OCI-LY7 (cell line): ENCODE results near the gene FLOT2. TPM values are rescaled to one million over a fixed set of nuclear protein-coding genes. Genes with fewer than 3 reads are reported as not detected.

ENCODE experiments used
- BruUV-seq: library from RNA; stranded (reverse); fragments of 400-500 nt; replicated peaks from 2 replicates; lab custom pipeline; 2021; lab: Mats Ljungman, UMichigan
- CTCF ChIA-PET: fragments of 300-600 bp; sonication (Branson Sonifier 250); formaldehyde crosslinking; loops from one replicate; lab custom pipeline; 2022; ENCODE audit warnings: antibody characterized with exemption; ENCODE audit not compliant: unreplicated experiment; lab: Charles Lee
- POLR2A ChIA-PET: fragments of 300-600 bp; sonication (Branson Sonifier 250); formaldehyde crosslinking; loops from one replicate; lab custom pipeline; 2022; ENCODE audit warnings: antibody characterized with exemption; lab: Charles Lee
- DNase-seq: peaks from one replicate; pipeline ENCODE4 v3.0.0-alpha.2; 2015; ENCODE audit warnings: low spot score
- H2AFZ ChIP-seq: fragments of 200-600 bp; sonication (generic), shearing (Covaris generic); 2 replicates; pipeline ENCODE4 v1.6.1; 2014; ENCODE audit warnings: mild to moderate bottlenecking, antibody characterized with exemption, low read length, moderate library complexity
- H3K27ac ChIP-seq: fragments of 200-600 bp; sonication (generic); 2 replicates; pipeline ENCODE4 v1.5.1; 2014; ENCODE audit warnings: mixed run types, low read depth, mild to moderate bottlenecking, moderate library complexity, low read length, inconsistent platforms; ENCODE audit not compliant: poor library complexity, severe bottlenecking
- H3K36me3 ChIP-seq: fragments of 200-600 bp; sonication (generic); 2 replicates; pipeline ENCODE4 v1.6.1; 2014; ENCODE audit warnings: mild to moderate bottlenecking, antibody characterized with exemption, low read length, moderate library complexity, mixed read lengths; ENCODE audit not compliant: insufficient read depth
- H3K4me1 ChIP-seq: fragments of 200-600 bp; sonication (generic); 2 replicates; pipeline ENCODE4 v1.5.1; 2014; ENCODE audit warnings: mild to moderate bottlenecking, low read length; ENCODE audit not compliant: insufficient read depth, poor library complexity, severe bottlenecking
- H3K4me2 ChIP-seq: fragments of 200-600 bp; sonication (generic); 2 replicates; pipeline ENCODE4 v1.6.1; 2014; ENCODE audit warnings: mild to moderate bottlenecking, low read length
- H3K4me3 ChIP-seq: fragments of 200-600 bp; sonication (generic); 2 replicates; pipeline ENCODE4 v1.5.1; 2014; ENCODE audit warnings: mild to moderate bottlenecking, low read depth, low read length; ENCODE audit not compliant: poor library complexity, severe bottlenecking
- H3K79me2 ChIP-seq: fragments of 200-600 bp; sonication (generic); 2 replicates; pipeline ENCODE4 v1.6.1; 2016; ENCODE audit warnings: low read depth, mild to moderate bottlenecking, low read length, moderate library complexity, mixed read lengths; ENCODE audit not compliant: insufficient read depth
- H3K9me2 ChIP-seq: fragments of 200-600 bp; sonication (generic); 2 replicates; pipeline ENCODE4 v1.6.1; 2016; ENCODE audit warnings: mild to moderate bottlenecking, low read length, mixed read lengths; ENCODE audit not compliant: insufficient read depth
- H3K9me3 ChIP-seq: fragments of 200-600 bp; sonication (generic); 2 replicates; pipeline ENCODE4 v1.6.1; 2014; ENCODE audit warnings: mild to moderate bottlenecking, mixed run types, low read length, mixed read lengths
- H4K20me1 ChIP-seq: fragments of 200-600 bp; sonication (generic); 2 replicates; pipeline ENCODE4 v1.6.1; 2014; ENCODE audit warnings: mild to moderate bottlenecking, antibody characterized with exemption, low read length, moderate library complexity, mixed read lengths; ENCODE audit not compliant: insufficient read depth
- CTCF ChIP-seq: fragments of 200-600 bp; sonication (generic); conservative IDR thresholded peaks from 2 replicates; pipeline ENCODE4 v1.5.1; 2014; ENCODE audit warnings: mild to moderate bottlenecking, antibody characterized with exemption, low read length, moderate library complexity, mixed read lengths
- EZH2phosphoT487 ChIP-seq: fragments of 200-600 bp; sonication (generic); IDR thresholded peaks from 2 replicates; pipeline ENCODE4 v1.6.1; 2018; ENCODE audit warnings: low read depth, borderline replicate concordance, mild to moderate bottlenecking, mixed run types, antibody characterized with exemption, low read length, moderate library complexity, mixed read lengths
- intact Hi-C: fragments of 100-400 bp; cut with micrococcal nuclease; formaldehyde crosslinking; loops from one replicate; pipeline ENCODE4 v1.10.0; 2022; ENCODE audit not compliant: unreplicated experiment
- total RNA-seq, 2 experiments: library from RNA; depleted of rRNA in 1 of 2; stranded (reverse); fragments of >200 nt in 1 of 2; shearing (Covaris generic) in 1 of 2; gene quantifications; 2 replicates each; pipeline ENCODE4 v1.2.3, GENCODE V29; 2014 to 2022

FLOT2 gene
- total RNA-seq, 2 experiments from 2014 or later, result 46.5 to 122 TPM

GRCh38 chr17:28938552-28938951 lies 41.0 kb upstream of the FLOT2 start:
- peaks cover 15% of the 10 kb centered on the region for H4K20me1 ChIP-seq
- intact Hi-C loops, result no loop called here
- H3K4me3 ChIP-seq, result no peak overlapping the region
- BruUV-seq, result no TSS peak
- no peak overlapping the region for H2AFZ ChIP-seq
- ChIA-PET CTCF (no interaction called here), POLR2A (no interaction called here)
- peaks cover 5% of the 10 kb centered on the region for H3K4me1 ChIP-seq
- no peak overlapping the region for H3K4me2 ChIP-seq
- no peaks in the 10 kb centered on the region for H3K9me2 ChIP-seq
- no peaks in the 10 kb centered on the region for H3K9me3 ChIP-seq
- H3K27ac ChIP-seq, result no peak overlapping the region
- peaks cover 91% of the 10 kb centered on the region for H3K36me3 ChIP-seq
- no peak for TF ChIP-seq CTCF
- no peak for TF ChIP-seq EZH2phosphoT487
- DNase-seq, result no peak
- H3K79me2 ChIP-seq, result peaks cover 89% of the 10 kb centered on the region

GRCh38 chr17:28937044-28937729 lies 39.7 kb upstream of the FLOT2 start:
- H2AFZ ChIP-seq, result no peak overlapping the region
- BruUV-seq, result no TSS peak
- H3K79me2 ChIP-seq, result peaks cover 86% of the 10 kb centered on the region
- peaks cover 15% of the 10 kb centered on the region for H4K20me1 ChIP-seq
- H3K9me2 ChIP-seq, result no peaks in the 10 kb centered on the region
- no peaks in the 10 kb centered on the region for H3K9me3 ChIP-seq
- intact Hi-C loops, result no loop called here
- peaks cover 5% of the 10 kb centered on the region for H3K4me1 ChIP-seq
- H3K36me3 ChIP-seq, result peaks cover 94% of the 10 kb centered on the region
- CTCF ChIA-PET, result interaction anchor here (0.5 kb wide), 1 partner anchor 35 kb away, joined by 3 read pairs; no protein-coding TSS in a partner anchor
- H3K27ac ChIP-seq, result no peak overlapping the region
- no peak for DNase-seq
- TF ChIP-seq EZH2phosphoT487 (no peak), CTCF (no peak)
- POLR2A ChIA-PET, result interaction anchor here (0.6 kb wide), 1 partner anchor 163 kb away, joined by 5 read pairs; no protein-coding TSS in a partner anchor
- no peak overlapping the region for H3K4me3 ChIP-seq
- no peak overlapping the region for H3K4me2 ChIP-seq
